NOMO-1 treated with dmso at 0.1 percent for 144 hours (cell line): ENCODE results near the gene DUSP12.
"Not testable (repeated sequence)": the region's sequence is repeated elsewhere in the genome, so short reads cannot be mapped to it uniquely, and the experiment has no call there.

Source experiments
- DNase-seq: peaks from one replicate; lab custom pipeline; 2025; ENCODE audit not compliant: unreplicated experiment; lab: John Stamatoyannopoulos, UW

The DUSP12 gene

DNA sequence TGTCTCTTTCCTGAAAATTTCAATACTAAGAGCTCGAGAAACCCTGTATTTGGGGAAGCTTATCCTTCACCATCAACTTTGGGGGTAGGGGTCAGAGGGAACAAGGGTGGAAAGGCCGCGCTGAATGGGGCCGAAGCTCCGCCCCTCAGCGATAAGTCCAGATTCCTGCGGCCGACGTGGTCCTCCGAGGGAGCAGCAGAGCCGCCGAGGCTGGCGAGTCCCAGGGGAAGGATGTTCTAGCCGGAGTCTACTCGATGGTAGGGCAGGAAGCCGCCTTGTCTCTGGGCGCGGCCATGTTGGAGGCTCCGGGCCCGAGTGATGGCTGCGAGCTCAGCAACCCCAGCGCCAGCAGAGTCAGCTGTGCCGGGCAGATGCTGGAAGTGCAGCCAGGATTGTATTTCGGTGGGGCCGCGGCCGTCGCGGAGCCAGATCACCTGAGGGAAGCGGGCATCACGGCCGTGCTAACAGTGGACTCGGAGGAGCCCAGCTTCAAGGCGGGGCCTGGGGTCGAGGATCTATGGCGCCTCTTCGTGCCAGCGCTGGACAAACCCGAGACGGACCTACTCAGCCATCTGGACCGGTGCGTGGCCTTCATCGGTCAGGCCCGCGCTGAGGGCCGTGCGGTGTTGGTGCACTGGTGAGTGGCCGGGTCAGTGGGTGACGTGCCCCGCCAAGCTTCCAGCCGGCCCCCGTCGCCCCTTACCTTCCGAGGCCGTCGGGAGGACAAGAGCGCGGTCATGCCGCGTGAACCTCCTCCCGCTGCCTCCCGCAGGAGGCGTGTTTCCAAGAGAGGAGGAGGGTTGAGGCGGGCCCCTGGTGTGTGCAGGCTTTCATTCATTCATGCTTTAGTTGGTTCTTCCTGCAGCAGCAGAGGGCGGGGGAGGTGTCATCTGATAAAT, at the start of gene DUSP12:
DUSP12 (plus strand) TSS at position 278 of the 899 bp plus-strand sequence; CDS start at position 294, 16 bp downstream.
- peak; percentile 94 for DNase-seq

DNA sequence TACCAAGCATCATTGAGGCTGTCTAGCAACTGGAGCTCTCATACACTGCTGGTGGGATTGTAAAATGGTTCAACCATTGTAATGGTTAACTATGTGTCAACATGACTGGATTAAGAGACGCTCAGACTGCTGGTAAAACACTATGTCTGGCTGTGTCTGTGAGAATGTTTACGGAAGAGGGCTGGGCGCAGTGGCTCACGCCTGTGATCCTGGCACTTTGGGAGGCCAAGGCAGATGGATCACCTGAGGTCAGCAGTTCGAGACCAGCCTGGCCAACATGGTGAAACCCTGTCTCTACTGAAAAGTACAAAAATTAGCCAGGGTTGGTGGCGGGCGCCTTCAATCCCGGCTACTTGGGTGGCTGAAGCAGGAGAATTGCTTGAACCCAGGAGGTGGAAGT, 47.3 kb upstream of the DUSP12 start:
- no peak for DNase-seq

DNA sequence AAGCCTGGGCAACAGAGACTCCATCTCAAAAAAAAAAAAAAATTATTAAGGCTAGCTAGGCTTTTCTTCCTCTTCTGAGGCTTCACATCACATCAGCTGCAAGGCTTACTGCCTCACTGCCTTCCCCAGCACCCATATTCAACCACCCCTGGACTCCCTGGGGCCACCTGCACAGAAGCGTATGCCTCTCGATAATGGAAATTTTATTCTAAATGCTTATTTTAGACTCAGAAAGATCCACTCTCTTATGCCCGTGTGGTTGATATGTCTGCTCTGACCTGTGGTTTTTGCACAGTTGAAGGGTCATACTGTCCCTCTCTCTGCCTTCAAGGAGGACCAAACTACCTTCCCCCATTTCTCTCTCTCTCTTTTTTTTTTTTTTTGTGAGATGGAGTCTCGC, 44.0 kb upstream of the DUSP12 start:
- DNase-seq: no peak

GRCh38 chr1:161706113-161706481, 43.5 kb upstream of the DUSP12 start:
- DNase-seq: no peak

GRCh38 chr1:161706482-161707347, 42.9 kb upstream of the DUSP12 start, which contains the start of gene FCRLA:
TSS of gene FCRLA (plus strand) at chr1:161707229. CDS start at chr1:161707265, 36 bp downstream.
- peak; percentile 49 for DNase-seq

DNA sequence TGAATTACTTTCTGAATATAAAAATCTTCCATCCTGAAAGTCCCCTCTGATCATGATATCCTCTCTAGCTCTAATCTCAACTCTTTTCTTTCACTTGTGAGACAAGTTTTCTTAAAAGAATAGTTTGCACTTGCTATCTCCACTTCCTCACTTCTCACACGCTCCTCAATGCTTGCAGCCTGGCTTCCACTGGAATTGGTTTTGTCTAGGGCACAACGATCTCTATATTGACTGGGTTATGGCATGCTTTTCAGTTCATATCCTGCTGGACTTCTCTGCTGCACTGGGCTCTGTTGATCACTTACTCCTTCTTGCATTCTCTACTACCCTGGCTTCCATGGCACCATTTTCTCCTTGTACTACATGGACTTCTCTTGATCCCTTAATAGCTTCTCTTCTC, 42.1 kb upstream of the DUSP12 start:
- DNase-seq: no peak

DNA sequence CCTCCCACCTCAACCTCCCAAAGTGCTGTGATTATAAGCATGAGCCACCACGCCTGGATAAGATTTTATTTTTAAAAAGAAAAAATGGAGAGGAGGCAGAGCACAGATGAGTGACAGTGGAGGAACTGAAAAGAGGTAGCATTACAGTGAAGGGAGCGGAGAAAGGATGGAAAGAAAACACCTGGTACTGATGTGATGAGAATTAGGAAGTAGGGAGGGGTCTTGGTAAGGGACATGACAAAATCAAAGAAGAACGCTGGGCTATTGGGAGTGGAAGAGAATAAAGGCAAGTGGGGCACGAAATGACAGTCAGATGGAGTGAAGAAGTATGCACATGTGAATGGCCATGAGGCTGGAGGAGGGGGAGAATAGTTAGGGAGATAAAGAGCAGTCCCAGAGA, 40.2 kb upstream of the DUSP12 start:
- no peak for DNase-seq

DNA sequence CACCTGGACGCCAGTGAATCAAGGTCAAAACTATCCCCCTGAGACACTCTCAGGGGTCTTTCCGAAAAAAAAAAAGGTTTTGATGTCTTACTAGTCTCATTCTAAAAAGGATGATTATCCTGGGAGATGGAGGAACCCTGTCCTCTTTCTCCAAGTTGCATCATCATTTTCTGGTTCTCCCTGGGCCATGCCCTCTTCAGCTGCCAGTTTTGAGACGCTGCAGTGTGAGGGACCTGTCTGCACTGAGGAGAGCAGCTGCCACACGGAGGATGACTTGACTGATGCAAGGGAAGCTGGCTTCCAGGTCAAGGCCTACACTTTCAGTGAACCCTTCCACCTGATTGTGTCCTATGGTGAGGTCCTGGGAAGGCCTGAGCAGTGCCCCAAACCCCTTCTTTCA, 39.0 kb upstream of the DUSP12 start:
- DNase-seq: no peak

- peak; percentile 65 for DNase-seq
Observed at GRCh38 chr1:161718559-161719324, 30.8 kb upstream of the DUSP12 start.

DNA sequence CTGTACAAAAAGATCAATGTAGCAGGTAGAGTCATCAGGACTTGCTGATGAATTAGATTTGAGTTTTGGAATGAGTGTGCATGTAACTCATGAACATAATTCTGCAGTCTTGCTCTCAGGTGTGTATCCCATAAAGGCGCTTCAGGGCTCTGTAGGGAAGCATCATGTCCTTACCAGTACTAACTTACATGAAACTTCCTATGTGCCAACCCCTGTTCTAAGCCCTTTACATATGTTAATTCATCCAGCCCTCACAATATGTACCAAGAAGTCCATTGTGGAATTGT, 30.3 kb upstream of the DUSP12 start:
- no peak for DNase-seq

GRCh38 chr1:161720422-161720821, 29.2 kb upstream of the DUSP12 start:
- no peak for DNase-seq

DNA sequence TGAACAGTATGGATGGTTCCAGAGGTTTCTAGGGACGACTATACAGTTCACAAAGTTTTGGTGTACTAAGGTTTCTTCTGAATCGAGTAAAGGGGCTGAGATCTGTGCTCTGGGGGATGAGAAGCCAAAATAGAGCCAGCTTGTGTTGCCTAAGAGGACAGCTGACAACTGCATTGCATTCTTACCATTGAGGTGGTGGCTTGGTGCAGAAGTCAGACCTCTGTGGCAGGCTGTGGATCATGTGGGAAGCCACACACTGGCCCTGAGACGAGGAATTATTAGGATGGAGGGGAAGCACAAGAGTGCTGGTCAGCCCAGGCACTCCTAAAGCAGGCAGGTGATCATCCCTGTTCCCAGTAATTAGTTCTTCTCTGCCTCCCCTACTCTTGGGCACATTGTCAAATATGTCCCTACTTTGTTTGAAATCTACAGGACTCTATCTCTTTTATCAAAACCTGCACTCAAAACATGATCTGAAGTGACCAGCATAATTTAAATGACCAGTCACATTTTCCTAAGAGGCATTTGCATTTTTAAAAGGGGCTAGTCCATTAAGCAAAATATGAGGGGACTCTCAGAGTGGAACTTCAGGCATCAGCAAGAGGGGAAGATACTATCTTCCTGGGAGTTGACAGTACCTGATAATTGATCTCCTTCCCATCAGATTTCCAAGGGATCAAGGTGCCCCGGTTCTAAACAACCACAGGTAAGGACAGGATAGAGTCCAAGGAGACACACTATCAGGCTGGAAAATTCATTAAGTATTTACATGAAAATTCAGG, 28.4 kb upstream of the DUSP12 start, which contains the start of gene FCRLB:
FCRLB (plus strand) TSS at position 589 of the 782 bp plus-strand sequence. CDS start 1,129 bp downstream, outside the sequence.
- no peak for DNase-seq

DNA sequence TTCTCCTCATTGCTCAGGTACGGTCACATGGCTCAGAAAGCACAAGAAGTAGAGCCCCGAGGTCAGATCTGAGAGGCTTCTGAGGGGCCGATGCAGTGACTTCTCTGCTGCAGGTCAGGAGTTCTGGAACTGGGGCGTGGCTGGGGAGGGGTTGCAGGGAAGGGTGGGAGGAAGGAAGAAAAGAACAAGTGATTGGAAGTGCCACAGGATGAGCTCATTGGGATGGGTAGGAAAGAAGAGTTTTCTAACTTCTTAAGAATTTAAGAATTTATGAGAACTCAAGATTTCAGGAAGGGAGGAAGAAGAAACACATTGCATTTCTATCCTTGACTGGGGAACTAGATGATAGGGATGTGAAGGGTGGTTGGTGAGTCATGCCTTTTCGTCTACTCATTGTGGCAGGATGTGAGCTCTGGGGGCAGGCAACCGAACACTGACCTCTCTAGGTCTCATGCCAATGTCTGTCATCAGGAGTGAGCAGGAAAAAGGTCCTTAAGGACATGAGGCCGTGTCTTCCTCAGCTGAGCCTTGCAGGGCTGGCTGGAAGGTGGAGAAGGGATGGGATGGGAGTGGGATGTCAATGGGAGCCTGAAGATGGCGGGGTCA, 27.7 kb upstream of the DUSP12 start:
- peak; percentile 82 for DNase-seq

GRCh38 chr1:161722406-161722805, 27.2 kb upstream of the DUSP12 start:
- DNase-seq: no peak

- no peak for DNase-seq
Observed at GRCh38 chr1:161723459-161724141, 26.0 kb upstream of the DUSP12 start.

GRCh38 chr1:161725258-161725907, 24.2 kb upstream of the DUSP12 start:
- DNase-seq: not testable (repeated sequence)

DNA sequence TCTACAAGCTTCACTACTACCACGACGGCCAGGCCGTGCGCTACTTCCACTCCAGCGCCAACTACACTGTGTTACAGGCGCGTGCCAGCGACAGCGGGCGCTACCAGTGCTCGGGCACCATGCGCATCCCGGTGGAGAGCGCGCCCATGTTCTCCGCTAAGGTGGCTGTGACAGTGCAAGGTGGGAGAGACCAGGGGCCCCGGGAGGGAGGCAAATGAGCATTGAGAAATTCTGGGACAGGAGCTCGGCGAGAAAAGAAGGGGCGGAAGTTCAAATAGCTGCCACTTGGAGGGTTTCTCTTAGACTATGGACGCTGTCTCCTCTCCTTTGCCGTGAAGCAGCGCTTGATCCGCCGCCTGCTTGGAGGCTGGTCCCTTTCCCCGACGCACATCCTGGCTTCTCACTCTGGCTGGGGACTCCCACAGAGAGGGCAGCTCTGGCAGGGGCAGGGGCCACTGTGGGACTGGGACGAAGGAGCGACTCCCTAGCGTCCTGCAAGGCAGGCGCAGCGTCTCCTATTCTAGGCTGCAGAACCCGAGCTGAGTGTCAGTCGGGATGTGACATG, 23.6 kb upstream of the DUSP12 start:
- DNase-seq: no peak

DNA sequence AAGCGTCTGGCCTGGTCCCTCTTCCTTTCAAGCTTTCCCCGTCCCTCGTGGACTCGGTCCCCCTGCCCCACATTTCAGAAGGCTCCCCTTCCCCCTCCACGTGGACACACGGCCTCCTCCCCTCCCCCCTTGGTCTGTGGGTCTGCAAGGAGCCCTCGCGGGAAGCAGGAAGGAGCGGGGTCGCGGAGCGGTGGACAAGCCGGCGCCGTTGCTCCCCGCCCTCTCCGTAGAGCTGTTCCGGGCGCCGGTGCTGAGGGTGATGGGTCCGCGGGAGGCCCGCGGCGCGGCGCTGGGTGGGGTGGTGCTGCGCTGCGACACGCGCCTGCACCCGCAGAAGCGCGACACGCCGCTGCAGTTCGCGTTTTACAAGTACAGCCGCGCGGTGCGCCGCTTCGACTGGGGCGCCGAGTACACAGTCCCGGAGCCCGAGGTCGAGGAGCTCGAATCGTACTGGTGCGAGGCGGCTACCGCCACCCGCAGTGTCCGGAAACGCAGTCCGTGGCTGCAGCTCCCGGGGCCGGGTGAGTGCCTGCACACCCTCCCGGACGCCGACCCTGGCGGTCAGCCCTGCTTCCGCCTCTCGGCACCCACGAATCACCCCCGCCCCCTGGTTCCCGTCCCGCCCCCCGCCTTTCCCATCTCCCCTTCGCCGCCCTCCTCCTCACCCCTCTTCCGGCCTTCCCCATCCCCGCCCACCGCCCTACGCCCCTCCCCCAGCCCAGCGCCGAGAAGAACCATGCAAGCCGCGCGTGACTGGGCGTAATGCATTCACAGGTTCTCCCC, 22.9 kb upstream of the DUSP12 start:
- DNase-seq: peak; percentile 63
